Ovary (tissue), 9 donors: ENCODE data around the gene HJURP. TPM values are rescaled to one million over a fixed set of nuclear protein-coding genes. Genes with fewer than 3 reads are reported as not detected.

Source experiments
- DNase-seq, 5 donors: peaks; one replicate each; pipeline ENCODE4 v3.0.0-alpha.2; 2019 to 2020
- H3K27ac ChIP-seq, 2 donors: fragments of 200-600 bp; one replicate each; pipeline versions ENCODE4 v1.5.1 to v1.8.0; 2019 to 2022
- H3K27me3 ChIP-seq: fragments of 200-600 bp; one replicate; pipeline ENCODE4 v1.8.0; 2022
- H3K36me3 ChIP-seq: fragments of 200-600 bp; sonication (generic); one replicate; pipeline ENCODE4 v1.5.1; 2019
- H3K4me1 ChIP-seq: one replicate; pipeline ENCODE4 v1.8.1; 2013; ENCODE audit warnings: mild to moderate bottlenecking, moderate library complexity; ENCODE audit not compliant: insufficient read depth
- H3K4me3 ChIP-seq: fragments of 200-600 bp; sonication (generic); one replicate; pipeline ENCODE4 v1.5.1; 2017
- H3K9me3 ChIP-seq, 2 donors: fragments of 200-600 bp in 1 of 2; sonication (generic) in 1 of 2; one replicate each; pipeline versions ENCODE4 v1.5.1 to v1.8.1; 2013 to 2019; ENCODE audit warnings: mild to moderate bottlenecking in 1 of 2, moderate library complexity in 1 of 2
- CTCF ChIP-seq, 3 donors: fragments of 450-650 bp in 2 of 3; fragments of 200-600 bp in 1 of 3; IDR thresholded peaks; one replicate each; pipeline versions ENCODE4 v1.5.1 to v1.8.0; 2016 to 2022; ENCODE audit warnings: antibody characterized with exemption in 3 of 3, mild to moderate bottlenecking in 1 of 3
- EP300 ChIP-seq: sonication (generic); formaldehyde crosslinking; IDR thresholded peaks from one replicate; pipeline ENCODE4 v1.6.1; 2017; ENCODE audit warnings: antibody characterized with exemption
- POLR2A ChIP-seq: fragments of 450-650 bp; IDR thresholded peaks from one replicate; pipeline ENCODE4 v1.6.1; 2017; ENCODE audit warnings: antibody characterized with exemption, mild to moderate bottlenecking, moderate library complexity
- WGBS, 3 donors: extraction: QIAGEN DNeasy Blood & Tissue Kit in 1 of 3; methylation state at CpG; one replicate each; pipeline versions ENCODE4 v1.1.5 to v1.1.7; 2013 to 2017; 5-methylcytosine and 5-hydroxymethylcytosine counted together
- intact Hi-C, 4 donors: fragments of 100-400 bp; cut with DNase I; formaldehyde crosslinking; loops; one replicate each; pipeline versions ENCODE4 v1.11.0 to v1.15.1; 2022 to 2023
- polyA plus RNA-seq, 2 donors: library from polyadenylated mRNA; stranded (reverse); fragments of 200-250 nt in 1 of 2; fragments of 350-450 nt in 1 of 2; fragmentation: Illumina TruSeq in 1 of 2; extraction: RNeasy Lipid Tissue Mini Kit (QIAGEN cat#74804) in 1 of 2; gene quantifications; one replicate each; pipeline ENCODE4 v1.2.3, GENCODE V29; 2013 to 2014
- total RNA-seq, 7 donors: library from RNA; depleted of rRNA in 2 of 7; stranded (reverse); fragments of >200 nt in 2 of 7; fragmentation: NEBNext Ultra II Directional in 3 of 7; extraction: Animal tissue kit (Norgen Biotek cat#: 25700) in 3 of 7; gene quantifications; one replicate each; pipeline versions ENCODE4 v1.1.0 to v1.2.4, GENCODE V29; 2016 to 2023
- donor health status: DM: no; HTN: no; CAD: no; lungs with moderate emphysema.
- donor health status: DM: no; HTN: no; CAD: no.
- donor health status: Bipolar disorder and iron deficiency.
- donor health status: DM: yes; HTN: yes; CAD: no.
- donor health status: DM: no; HTN: no; CAD: no.
- donor health status: DM: yes; HTN: yes; CAD: no.

Gene HJURP
- total and polyA plus RNA-seq, 9 donors, result 0.07 to 1.5 (median 0.94) TPM; not detected in 4

- Histone ChIP-seq H3K4me1 (no peaks in the 10 kb centered on the region), H3K4me3 (no peak overlapping the region), H3K27ac (no peak overlapping the region), H3K9me3 (no peaks in the 10 kb centered on the region), H3K36me3 (no peaks in the 10 kb centered on the region), H3K27me3 (no peaks in the 10 kb centered on the region)
- intact Hi-C loops, result no loop called here
- DNase-seq, result peak in 1 of 5 donors; percentile 2
- no peak for TF ChIP-seq EP300
- TF ChIP-seq CTCF (IDR thresholded peaks at IDR 0.05), result no peak
- no peak for TF ChIP-seq POLR2A
- 56 to 66% (median 56%) methylated on average over 3 of the region's 3 CpGs for WGBS, 3 donors
Measured at GRCh38 chr2:233813236-233814055, 40.9 kb downstream of the HJURP start.

GRCh38 chr2:233811732-233812131 is 42.6 kb downstream of the HJURP start:
- Histone ChIP-seq H3K27me3 (no peaks in the 10 kb centered on the region), H3K4me3 (no peak overlapping the region), H3K9me3 (no peaks in the 10 kb centered on the region), H3K4me1 (no peaks in the 10 kb centered on the region), H3K36me3 (no peaks in the 10 kb centered on the region), H3K27ac (no peak overlapping the region)
- WGBS, 3 donors, result 82 to 89% (median 85%) methylated on average over 8 of the region's 8 CpGs
- DNase-seq, result peak in 1 of 5 donors; percentile 5
- intact Hi-C loops, result no loop called here
- TF ChIP-seq CTCF (IDR thresholded peaks at IDR 0.05) (no peak), EP300 (no peak), POLR2A (no peak)

GRCh38 chr2:233811087-233811486 is 43.2 kb downstream of the HJURP start:
- WGBS, 3 donors, result 60 to 67% (median 61%) methylated on average over 4 of the region's 4 CpGs
- H3K9me3 ChIP-seq, result no peaks in the 10 kb centered on the region
- no peaks in the 10 kb centered on the region for H3K4me1 ChIP-seq
- TF ChIP-seq POLR2A (no peak), CTCF (IDR thresholded peaks at IDR 0.05) (no peak), EP300 (no peak)
- no peaks in the 10 kb centered on the region for H3K27me3 ChIP-seq
- no peak overlapping the region for H3K27ac ChIP-seq
- no peaks in the 10 kb centered on the region for H3K36me3 ChIP-seq
- no peak overlapping the region for H3K4me3 ChIP-seq
- peak in 1 of 5 donors; percentile 11 for DNase-seq
- intact Hi-C loops, result no loop called here

DNA sequence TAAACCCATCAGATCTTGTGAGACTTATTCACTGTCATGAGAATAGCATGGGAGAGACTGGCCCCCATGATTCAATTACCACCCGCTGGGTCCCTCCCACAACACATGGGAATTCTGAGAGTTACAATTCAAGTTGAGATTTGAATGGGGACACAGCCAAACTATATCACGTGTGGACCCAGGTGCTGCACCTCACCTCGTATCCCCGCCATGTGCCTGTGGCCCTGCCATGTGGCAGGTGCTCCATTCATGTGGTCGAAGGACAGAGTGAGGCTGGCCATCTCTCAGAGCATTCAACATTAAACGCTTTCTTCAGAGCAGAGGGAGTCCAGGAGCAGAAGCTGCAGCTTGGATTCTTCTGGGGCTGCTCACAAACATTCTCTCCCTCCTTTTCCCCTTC is 44.0 kb downstream of the HJURP start:
- no peaks in the 10 kb centered on the region for H3K36me3 ChIP-seq
- H3K9me3 ChIP-seq, result no peaks in the 10 kb centered on the region
- H3K4me1 ChIP-seq, result no peaks in the 10 kb centered on the region
- H3K27ac ChIP-seq, result no peak overlapping the region
- no peak for DNase-seq
- intact Hi-C loops, result no loop called here
- no peak overlapping the region for H3K4me3 ChIP-seq
- no peaks in the 10 kb centered on the region for H3K27me3 ChIP-seq
- WGBS, 3 donors, result 77 to 85% (median 80%) methylated on average over 6 of the region's 6 CpGs
- TF ChIP-seq CTCF (IDR thresholded peaks at IDR 0.05) (no peak), EP300 (no peak), POLR2A (no peak)
